AG10803 (cell line): ENCODE data around the gene SMG6.
A peak's percentile ranks its signal among the peaks of the same experiment; 100 is the strongest.

Source experiments
- DNase-seq: peaks from one replicate; pipeline ENCODE4 v3.0.0; 2010; ENCODE audit warnings: low read depth
- H3K4me3 ChIP-seq: 2 replicates; pipeline ENCODE4 v1.5.1; 2011; ENCODE audit warnings: mild to moderate bottlenecking, low read length, control low read depth
- TF ChIP-seq, protein P1 (sequence below): conservative IDR thresholded peaks from 2 replicates; pipeline ENCODE4 v1.5.1; 2011; ENCODE audit warnings: mild to moderate bottlenecking, low read length, control low read depth, inconsistent platforms

Gene SMG6

DNA sequence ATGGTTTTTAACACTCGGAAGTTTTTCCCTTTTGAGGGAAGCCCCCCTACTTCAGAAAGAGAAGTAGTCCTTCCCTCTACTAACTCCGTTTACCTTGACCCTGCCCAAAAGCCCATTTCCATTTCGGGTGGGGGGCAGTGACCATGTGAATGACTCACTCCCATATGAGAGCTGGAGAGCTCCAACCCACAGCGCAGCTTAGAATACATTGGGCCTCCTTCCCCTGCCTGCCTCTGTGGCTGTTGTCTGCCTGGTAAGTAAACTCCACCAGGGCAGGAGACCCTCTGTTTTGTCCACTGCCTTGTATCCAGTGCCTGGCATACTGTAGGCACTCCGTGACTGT is 34.7 kb upstream of the SMG6 start:
- DNase-seq: no peak
- peak overlapping the region; percentile 93 for H3K4me3 ChIP-seq
- TF ChIP-seq, protein P1, sequence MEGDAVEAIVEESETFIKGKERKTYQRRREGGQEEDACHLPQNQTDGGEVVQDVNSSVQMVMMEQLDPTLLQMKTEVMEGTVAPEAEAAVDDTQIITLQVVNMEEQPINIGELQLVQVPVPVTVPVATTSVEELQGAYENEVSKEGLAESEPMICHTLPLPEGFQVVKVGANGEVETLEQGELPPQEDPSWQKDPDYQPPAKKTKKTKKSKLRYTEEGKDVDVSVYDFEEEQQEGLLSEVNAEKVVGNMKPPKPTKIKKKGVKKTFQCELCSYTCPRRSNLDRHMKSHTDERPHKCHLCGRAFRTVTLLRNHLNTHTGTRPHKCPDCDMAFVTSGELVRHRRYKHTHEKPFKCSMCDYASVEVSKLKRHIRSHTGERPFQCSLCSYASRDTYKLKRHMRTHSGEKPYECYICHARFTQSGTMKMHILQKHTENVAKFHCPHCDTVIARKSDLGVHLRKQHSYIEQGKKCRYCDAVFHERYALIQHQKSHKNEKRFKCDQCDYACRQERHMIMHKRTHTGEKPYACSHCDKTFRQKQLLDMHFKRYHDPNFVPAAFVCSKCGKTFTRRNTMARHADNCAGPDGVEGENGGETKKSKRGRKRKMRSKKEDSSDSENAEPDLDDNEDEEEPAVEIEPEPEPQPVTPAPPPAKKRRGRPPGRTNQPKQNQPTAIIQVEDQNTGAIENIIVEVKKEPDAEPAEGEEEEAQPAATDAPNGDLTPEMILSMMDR: no peak

DNA sequence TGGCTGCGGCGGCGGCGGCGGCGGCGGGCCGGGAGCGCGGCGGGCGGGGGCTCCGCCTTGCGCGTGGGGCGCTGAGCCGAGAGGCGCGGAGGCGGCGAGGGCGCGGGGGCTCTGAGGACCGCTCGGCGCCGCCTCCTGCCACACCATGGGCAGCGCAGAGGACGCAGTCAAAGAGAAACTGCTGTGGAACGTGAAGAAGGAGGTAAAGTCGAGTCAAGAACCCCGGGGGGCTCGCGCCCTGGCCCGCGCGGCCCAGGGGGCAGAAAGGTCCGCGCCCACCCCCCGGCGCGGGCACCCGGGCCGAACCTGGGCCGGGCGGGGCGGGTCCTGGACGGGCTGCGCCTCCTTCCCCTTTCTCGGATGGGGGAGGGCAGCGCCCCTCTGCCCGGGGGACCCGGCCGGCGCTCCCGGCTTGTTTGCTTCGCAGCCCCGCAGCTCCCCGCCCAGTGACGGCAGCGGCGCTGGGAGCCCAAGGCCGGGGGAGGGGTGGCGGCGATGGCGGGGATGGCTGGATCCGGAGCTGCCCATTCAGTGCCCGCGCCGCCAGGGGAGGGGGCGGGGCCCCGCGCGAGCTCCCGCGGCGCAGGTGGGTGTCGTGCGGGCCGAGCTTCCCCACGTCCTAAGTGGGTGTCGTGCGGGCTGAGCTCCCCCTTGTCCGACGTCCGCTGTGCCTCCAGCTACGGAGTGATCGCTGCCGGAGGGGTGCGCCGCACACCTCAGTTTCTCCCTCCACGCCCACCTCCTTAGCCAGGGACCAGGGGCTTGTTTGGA is 34.1 kb upstream of the SMG6 start:
- DNase-seq: peak; percentile 43
- TF ChIP-seq, protein P1: no peak
- peak overlapping the region; percentile 93 for H3K4me3 ChIP-seq

DNA sequence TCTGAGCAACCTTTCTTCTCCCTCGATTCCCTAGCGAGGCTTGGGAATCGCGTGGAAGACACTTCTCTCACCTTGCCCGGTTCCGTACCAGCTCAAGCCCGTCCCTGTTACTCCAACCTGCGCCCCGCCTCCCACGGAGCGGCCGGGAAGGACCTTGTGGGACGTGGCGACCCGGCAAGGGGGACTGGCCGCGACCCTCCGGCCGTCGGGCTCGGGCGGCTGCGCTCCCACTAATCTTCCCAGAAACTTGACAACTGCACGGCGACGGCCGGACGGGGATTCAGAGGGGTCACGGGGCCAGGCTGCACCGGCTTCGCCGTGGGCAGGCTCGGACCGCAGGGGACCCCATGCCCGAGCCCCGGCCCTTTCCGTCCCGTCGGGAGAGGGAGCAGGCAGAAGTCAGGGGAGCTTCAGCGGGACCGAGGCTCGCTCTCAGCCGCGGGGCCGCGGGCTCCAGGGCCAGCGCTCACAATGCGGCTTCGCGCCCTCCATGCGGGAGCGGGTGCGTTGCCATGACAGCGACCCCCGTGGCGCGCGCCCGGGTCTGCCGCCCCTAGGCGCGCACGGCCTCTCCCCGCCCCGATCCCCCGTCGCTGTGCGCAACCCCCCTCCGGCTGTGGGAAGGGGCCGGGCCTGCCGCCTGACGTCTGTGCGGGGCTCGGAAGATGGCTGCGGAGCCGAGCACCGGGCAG is 33.4 kb upstream of the SMG6 start, which contains the start of gene SGSM2:
Gene SGSM2 (plus strand): TSS at position 650 of the 692 bp plus-strand sequence. CDS start 188 bp downstream, outside the sequence.
- TF ChIP-seq, protein P1: no peak
- peak within 1 kb of the TSS; percentile 93 for H3K4me3 ChIP-seq
- peak; percentile 33 for DNase-seq

DNA sequence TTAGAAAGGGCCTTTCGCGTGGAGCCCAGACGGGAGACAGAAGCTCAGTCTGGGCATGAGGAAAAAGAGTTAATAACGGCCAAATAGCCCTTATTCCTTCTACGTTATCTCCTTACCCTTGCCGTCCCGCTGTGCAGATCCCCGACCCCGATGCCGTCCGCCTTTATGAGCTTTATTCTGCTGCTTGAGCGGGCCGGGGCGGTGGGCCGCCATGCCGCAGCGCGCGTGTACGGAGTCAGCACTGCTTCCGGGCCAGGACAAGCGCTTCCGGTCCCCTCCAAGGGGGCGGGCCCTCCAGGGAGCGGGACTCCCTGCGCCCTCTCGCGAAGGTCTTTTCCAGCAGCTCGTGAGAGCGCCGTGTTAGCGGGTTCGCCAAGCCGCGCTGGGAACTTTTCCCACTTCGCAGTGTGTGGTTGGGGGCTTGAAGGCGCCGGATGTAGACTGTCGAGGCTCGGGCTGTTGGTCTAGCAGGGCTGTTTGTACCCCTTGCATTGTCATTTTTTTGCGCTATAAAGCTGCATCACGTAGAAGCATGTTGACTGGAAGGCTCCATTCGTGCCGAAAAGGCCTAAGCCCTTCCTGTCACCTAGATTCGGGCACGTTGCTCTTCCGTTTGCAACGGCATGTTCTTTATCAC is 32.7 kb upstream of the SMG6 start, which contains the start of gene TSR1:
Gene TSR1 (minus strand): TSS at position 243 of the 637 bp plus-strand sequence. CDS start 30 bp downstream, at position 213.
- peak within 1 kb of the TSS; percentile 93 for H3K4me3 ChIP-seq
- TF ChIP-seq, protein P1: peak; percentile 35
- peak; percentile 87 for DNase-seq

DNA sequence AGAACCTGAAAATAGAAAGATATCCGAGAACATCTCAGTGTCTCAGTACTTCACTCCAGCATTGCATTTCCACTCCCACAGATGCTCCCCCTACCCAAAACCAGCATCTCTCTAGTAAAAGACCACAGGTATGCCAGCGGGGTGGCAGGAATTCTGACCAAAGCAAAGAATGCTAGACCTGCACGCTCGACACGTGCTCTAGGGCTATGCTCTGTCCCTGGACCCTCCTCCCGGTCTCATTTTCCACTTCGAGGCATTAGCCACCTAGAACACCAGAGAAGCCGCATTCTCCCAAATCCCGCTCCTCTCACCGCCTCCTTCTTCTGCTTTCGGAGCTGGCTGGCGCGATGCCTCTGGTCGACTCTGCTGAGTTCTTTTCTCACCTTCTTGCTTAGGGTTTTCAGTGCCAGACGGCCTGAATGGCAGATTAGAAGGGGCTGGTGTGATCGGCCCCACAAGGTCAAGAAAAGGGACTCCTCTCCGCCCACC is 32.2 kb upstream of the SMG6 start:
- H3K4me3 ChIP-seq: peak overlapping the region; percentile 93
- DNase-seq: peak; percentile 27
- TF ChIP-seq, protein P1: no peak

DNA sequence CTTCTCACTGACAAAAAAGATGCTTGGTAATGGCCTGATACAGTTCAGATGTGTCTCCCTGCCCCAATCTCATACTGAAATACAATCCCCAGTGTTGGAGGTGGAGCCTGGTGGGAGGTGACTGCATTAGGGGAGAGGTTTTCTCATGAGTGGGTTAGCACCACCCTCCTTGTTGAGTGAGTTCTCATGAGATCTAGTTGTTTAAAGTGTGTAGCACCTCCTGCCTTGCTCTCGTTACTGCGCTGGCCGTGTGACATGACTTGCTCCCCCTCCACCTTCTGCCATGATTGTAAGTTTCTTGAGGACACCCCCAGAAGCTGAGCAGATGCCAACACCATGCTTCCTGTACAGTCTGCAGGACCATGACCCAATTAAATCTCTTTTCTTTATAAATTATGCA is 27.7 kb upstream of the SMG6 start:
- DNase-seq: no peak
- TF ChIP-seq, protein P1: no peak
- no peak overlapping the region for H3K4me3 ChIP-seq
